GM04504 (cell line): ENCODE results near the gene TPM4.
A peak's percentile ranks its signal among the peaks of the same experiment; 100 is the strongest.
"Not testable (repeated sequence)": the region's sequence is repeated elsewhere in the genome, so short reads cannot be mapped to it uniquely, and the experiment has no call there.

ENCODE experiments used
- DNase-seq: peaks from one replicate; pipeline ENCODE4 v3.0.0-alpha.2; 2012; ENCODE audit warnings: low read depth

Gene TPM4

GRCh38 chr19:16098821-16099220 lies 22.5 kb downstream of the TPM4 start:
- no peak for DNase-seq

- DNase-seq = not testable (repeated sequence)
Measured at GRCh38 chr19:16099314-16099965, 23.1 kb downstream of the TPM4 start.

DNA sequence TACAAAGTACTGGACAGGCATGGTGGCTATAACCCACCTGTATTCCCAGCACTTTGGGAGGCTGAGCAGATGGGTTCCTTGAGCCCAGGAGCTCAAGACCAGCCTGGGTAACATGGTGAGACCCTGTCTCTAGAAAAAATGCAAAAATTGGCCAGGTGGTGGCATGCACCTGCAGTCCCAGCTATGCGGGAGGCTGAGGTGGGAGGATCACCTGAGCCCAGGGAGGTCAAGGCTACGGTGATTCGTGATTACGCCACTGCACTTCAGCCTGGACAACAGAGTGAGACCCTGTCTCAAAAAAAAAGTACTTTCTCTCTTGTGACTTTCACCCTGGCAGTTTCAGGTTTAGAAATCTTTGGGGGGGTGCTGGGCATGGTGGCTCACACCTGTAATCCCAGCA lies 24.2 kb downstream of the TPM4 start:
- DNase-seq = no peak

DNA sequence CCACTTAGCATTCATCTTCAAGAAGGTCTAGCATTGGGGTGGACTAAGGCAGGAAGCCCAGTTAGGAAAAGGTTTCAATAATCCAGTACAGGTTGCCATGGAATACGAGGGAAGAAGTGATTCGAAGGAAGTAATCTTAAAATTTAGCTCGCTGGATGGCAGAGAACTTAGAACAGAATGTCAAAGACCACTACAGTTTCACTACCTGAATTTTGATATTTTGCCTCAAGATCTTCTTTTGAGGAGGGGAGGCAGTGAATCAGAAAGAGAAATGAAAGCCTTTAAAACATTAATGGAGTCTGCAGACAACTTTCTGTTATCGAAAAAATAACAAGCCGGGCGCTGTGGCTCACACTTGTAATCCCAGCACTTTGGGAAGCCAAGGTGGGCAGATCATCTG lies 28.4 kb downstream of the TPM4 start:
- no peak for DNase-seq

DNA sequence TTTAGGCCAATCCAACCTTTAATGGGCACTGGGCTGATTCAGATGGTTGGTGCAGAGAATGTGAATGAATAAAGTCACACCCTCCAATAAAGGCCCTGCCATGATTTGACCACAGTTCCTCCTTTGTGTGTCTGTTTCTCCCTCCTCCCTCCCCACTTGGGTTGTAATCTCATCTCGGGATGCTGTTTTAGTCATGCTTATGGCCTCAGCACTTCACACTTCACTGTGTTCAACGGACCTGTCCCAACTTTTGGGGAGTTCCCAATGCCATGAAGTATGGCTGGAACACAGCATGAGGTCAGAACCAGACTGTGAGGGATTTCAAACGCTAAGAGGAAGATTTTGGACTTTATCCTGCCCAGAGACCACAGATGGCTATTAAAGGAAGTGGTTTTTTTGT lies 29.8 kb downstream of the TPM4 start:
- DNase-seq = no peak

GRCh38 chr19:16111160-16111908 lies 35.0 kb downstream of the TPM4 start, which contains the start of gene RAB8A:
Gene RAB8A (plus strand): TSS chr19:16111889. CDS start chr19:16111902, 13 bp downstream.
- DNase-seq = peak; percentile 99

DNA sequence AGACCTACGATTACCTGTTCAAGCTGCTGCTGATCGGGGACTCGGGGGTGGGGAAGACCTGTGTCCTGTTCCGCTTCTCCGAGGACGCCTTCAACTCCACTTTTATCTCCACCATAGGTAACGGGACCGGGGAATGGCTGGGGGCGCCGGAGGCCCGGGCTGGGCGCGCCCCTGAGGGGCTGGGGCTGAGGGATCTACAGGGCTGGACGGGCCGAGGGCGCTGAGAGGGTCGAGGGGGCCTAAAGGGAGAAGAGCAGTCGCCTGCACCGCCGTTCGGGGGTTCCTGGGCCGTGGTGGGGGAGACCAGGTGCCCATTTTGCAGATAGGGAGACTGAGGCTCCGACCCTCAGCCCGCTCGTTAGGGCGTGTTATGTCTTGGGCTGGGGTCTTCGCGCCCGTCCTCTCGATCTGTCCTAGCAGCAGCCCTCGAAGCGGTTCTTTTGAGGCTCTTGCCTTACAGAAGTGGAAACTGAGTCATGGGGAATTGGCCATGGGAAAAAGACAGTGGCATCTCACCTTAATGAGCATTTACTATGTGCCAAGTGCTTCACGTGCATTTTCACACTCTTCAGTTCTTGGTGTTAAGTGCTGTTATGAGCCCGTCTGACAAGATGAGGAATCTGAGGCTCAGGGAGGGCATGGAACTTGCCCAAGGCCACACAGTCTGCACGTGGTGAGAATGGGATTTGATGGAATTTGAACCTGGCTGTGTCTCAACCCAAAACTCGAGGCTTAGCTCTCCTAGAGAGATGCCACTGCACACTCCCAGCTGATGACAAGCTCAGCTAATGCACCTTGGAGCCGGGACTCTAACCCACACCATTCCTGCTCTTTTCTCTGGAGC lies 35.8 kb downstream of the TPM4 start:
- no peak for DNase-seq

DNA sequence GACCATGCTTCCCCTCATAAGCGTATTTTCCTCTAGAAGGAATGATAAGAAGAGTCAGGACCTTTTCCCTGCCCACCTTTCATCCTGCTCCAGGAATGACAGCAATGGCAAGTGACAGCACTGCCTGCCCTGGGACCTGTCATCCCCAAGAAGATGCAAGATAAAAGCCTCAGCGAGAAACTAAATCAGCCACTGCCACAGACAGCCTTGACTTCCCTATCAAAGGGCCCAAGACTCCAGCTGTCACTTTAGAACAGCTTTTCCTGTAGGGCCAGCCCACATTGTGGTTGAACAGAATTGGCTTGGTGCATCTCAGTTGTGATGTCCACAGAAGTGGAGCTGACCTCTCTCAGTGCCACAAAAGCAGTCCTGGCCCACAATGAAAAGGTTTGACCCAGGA lies 36.5 kb downstream of the TPM4 start:
- DNase-seq = no peak

GRCh38 chr19:16113727-16114126 lies 37.4 kb downstream of the TPM4 start:
- DNase-seq = no peak

- DNase-seq = no peak
Measured at GRCh38 chr19:16115301-16116039, 39.2 kb downstream of the TPM4 start.

GRCh38 chr19:16116067-16116466 lies 39.8 kb downstream of the TPM4 start:
- no peak for DNase-seq

- DNase-seq = no peak
Measured at GRCh38 chr19:16117594-16118033, 41.3 kb downstream of the TPM4 start.

DNA sequence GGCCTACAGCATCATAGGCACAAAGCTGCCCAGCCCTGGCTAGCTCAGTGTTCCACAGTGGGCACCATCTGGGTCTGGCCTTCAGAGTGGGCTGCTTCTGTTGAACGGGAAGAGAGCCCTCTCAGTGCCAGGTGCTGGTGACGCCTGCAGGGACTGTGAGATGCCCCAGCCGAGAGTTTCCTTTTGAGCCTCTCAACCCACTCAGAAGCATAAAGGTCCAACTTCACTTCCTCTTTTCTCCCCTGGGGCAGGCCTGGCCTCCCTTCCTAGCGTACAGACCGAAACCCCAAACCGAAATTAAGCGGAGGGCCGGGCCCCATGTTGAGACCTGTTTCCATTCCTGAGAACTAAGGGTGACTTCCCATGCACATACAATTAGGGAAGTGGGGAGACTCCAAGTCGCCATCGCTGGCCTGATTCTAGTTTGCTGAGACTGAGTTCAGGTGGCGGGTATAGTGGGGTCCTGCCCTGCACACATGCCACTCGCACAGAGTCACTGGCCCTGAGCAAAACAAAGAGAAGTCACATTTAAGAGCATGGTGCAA lies 42.3 kb downstream of the TPM4 start:
- DNase-seq = no peak

DNA sequence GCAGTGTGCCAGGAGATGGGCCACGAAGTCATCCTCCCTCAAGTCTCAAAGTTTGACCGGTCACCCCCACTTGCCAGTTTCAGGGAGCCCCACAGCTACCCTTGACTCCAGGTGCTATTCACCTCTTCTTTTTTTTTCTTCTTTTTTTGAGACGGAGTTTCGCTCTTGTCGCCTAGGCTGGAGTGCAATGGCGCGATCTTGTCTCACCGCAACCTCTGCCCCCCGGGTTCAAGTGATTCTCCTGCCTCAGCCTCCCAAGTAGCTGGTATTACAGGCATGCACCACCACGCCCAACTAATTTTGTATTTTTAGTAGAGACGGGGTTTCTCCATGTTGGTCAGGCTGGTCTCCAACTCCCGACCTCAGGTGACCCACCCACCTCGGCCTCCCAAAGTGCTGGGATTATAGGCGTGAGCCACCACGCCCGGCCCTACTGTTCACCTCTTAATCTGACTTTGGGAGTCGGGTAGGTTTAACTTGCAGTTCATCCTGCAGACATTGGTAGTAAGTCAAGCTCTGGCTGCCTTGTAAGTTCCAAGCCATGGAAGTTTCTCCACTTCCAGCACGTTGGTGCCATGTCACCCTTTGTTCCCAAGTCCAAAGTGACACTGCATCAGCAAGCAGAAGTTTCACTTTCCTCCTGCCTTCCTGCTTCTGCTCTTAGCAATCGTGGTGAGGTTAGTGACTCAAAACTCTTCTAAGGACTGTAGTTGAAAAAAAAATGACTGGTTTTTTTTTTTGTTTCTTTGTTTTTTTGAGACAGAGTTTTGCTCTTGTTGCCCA lies 43.0 kb downstream of the TPM4 start:
- not testable (repeated sequence) for DNase-seq

- DNase-seq = no peak
Measured at GRCh38 chr19:16121141-16121540, 44.8 kb downstream of the TPM4 start.

DNA sequence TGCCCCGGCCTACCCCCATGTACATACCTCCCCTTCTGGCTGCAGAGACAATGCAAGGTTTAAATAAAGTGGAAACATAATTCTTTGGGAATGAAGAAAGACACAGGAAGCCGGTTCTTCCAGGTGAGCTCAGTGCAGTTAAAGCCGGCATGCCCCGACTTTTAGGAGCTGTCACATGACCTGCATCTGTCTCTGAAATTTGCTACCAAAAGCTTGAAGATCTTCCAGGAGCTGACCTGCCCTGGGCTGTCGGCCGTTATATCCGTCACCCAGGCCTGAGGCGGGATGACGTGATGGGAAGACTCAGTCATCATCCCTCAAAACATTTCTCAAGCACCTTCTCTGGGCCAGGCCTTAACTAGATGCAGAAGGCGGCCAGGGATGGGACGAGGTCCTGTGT lies 45.7 kb downstream of the TPM4 start:
- DNase-seq = no peak

GRCh38 chr19:16124953-16125352 lies 48.7 kb downstream of the TPM4 start:
- DNase-seq = no peak

- DNase-seq = no peak
Measured at GRCh38 chr19:16125737-16126495, 49.6 kb downstream of the TPM4 start.

DNA sequence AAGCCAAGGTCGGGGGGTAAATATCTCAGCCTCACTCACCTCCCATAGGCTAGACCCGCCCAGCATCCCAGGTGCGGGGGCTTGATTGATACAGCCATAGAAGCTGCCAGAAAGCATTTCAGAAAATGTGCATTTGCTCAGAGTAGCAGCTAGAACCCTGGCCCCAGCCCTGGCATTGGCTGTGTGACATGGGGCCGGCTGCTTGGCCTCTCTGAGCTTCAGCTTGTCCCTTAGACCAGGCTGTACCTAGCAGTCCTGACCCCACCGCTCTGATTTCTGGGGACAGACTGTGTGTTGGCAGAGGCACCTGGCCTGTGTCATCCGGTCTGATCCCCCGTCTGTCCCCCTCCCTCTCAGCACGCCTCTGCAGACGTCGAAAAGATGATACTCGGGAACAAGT lies 50.8 kb downstream of the TPM4 start:
- DNase-seq = no peak

- no peak for DNase-seq
Measured at GRCh38 chr19:16127776-16128371, 51.6 kb downstream of the TPM4 start.
